HG03175 (cell line): ENCODE data around the gene BLMH.

Source experiments
- ATAC-seq: cut with Tn5 transposase; IDR thresholded peaks from one replicate; pipeline ENCODE4 v1.9.1; 2021; ENCODE audit warnings: mild to moderate bottlenecking, moderate library complexity; ENCODE audit not compliant: unreplicated experiment

The BLMH gene

DNA sequence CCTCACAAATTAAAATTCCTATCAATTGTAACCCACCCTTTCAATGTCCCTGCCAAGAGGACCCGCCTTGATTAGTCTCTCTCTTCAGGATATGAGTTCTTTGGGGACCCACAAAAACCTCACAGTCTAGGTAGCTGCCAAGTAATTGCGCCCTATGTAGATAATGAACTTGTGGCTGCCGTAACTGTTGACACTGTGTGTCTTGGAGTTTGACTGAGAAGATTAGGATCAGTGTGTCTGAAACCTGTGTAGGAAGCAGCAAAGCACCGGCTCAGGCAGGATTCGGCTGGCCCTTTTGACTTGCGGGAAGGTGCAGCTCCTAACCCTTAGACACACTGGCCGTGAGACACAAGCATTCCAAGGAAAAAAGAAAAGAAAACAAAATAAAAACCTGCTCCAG, 38.4 kb downstream of the BLMH start:
- ATAC-seq, result no peak

GRCh38 chr17:30251931-30252330, 39.8 kb downstream of the BLMH start:
- no peak for ATAC-seq

GRCh38 chr17:30249460-30249859, 42.3 kb downstream of the BLMH start:
- ATAC-seq, result no peak

DNA sequence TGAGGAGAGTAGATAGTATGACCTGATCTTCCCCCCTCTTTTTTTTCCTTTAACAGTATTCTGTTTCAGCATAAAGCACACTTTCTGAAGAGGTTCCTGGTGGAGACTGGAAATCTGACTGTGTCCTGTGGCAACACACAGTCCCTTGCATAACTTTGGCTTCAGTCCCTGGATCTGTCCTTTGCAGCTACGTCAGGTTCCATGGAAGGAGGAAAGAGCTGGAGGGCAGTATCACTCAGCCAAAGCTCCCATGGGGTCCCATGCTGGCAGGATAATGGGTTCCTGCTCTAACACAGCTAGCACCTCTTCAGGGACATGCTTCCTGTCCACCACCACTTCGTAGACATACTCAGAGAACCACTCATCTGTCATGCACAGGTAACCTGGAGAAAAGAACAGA, 43.0 kb downstream of the BLMH start:
- no peak for ATAC-seq

DNA sequence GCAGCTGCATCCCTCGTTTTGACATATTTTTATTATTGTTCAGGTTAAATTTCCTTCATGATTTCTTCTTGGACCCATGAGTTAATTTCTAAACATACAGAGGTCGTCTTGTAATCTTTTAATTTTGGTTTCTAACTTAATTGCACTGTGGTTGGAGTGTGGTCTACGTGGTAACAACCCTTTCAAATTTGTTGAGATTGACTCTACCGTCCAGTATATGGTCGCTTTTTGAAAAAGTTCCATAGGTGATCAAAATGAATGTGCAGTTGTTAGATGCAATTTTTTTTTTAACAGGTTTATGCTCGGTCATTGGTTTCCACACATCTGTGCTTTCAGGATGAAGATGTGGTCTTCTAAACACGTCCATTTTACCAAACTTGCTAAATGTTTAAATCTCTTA, 45.3 kb downstream of the BLMH start:
- no peak for ATAC-seq

DNA sequence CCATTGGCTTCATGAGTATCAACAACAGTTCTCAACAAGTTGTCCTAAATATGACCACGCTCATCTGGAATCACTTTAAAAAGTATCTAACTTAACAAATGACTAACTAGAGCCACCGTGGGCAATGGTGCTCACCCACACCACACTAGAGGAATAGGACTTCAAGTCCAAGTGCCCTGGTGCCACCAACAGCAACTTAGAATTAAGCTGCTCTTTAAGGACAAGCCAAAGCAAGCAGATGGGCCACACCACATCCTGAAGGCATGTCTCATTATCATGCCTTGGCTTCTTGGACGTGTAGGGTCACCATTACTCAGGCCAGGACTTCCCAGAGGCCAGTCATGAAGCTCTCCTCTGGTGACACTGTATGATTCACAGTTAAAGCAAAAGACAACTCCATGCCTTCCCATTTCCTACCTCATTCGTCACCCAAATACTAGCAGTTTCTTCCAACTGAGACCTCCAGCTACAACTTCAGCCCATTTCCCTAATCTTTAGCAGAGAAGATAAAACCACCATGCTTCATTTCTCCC, 46.8 kb downstream of the BLMH start:
- ATAC-seq, result no peak

GRCh38 chr17:30243568-30243967, 48.2 kb downstream of the BLMH start:
- ATAC-seq, result no peak

DNA sequence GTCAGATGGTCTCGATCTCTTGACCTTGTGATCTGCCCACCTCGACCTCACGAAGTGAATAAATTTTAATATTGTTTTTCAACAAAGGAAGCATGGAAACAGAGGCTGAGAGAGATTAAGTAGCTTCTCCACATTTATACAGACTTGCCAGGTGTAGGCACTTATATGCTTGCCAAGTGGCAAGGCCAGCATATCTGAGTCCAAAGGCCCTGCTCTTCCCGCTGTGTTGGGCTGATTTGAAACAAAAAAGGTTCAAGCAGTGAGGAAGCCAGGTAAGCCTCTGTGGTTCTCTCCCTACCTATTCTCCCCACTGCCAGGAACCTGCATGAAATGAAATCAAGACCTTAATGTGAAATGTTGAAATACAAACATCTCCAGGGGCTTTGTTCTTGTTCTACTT, 48.7 kb downstream of the BLMH start:
- no peak for ATAC-seq

GRCh38 chr17:30241051-30241450, 50.7 kb downstream of the BLMH start:
- no peak for ATAC-seq

DNA sequence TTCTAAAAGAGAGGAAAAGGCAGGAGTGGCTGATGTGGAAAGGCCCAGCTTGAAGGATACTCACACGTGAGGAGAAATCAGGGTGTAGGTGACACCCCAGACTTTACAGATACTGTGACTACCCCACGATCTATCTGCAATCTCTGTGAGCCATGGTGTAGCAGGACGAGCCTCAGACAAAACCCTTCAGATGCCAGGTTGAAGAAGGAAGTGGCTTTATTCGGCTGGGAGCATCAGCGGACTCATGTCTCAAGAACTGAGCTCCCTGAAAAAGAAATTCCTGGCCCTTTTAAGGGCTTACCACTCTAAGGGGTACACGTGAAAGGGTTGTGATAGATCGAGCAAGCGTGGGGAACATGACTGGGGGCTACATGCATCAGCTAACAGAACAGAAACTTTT, 51.6 kb downstream of the BLMH start:
- ATAC-seq, result no peak

DNA sequence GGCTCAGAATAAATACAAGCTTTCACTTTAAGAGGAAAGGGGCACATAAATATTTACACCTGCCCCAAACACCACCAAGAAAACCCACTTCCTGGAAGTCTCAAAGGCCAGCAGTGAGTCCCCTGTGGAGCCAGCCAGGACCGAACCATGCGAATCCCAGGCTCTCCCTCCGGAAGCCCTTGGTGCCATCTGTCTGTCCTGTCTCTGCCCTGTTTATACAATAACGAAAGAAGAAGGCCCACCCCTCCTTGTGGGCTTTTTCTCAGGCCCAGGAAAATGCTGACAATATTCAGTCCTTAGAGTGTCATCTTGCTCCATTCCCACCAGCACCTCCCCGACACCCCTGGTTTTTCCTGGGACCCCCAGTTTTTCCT, 52.7 kb downstream of the BLMH start:
- ATAC-seq, result no peak

DNA sequence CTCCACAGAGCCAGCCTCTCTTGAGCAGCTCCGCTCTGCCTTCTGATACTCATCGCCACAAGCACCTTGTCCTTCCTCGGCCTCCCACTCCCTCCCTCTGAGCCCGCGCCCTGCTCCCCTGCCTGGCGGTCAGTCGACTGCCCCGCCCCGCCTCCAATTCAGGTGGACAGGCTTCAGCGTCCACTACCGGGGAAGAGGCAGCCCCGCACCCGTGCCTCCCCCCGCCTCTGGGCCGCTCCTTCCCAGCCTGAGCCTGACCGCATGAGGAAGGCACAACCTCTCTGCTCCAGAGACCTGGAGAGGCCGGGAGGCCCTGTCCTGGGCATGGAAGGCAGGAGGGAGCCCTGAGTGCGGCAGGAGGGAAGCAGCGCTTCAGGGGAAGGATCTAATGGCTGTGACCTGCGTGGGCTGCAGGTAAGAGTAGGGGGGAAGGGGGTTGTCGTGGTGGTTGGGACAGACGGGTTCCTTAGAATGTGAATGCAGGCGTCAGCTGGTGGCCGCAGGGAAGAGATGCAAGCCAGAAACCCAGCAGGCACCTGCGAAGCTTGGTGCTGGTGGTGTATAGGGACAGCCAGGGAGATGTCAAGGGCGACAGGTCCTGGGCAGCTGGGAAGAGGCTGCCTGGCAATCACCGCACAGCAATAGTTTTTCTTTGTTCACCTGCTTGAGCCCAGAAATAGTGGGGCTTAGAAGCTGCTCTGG, 53.2 kb downstream of the BLMH start:
- no peak for ATAC-seq

GRCh38 chr17:30238003-30238344, 53.8 kb downstream of the BLMH start:
- ATAC-seq, result no peak

DNA sequence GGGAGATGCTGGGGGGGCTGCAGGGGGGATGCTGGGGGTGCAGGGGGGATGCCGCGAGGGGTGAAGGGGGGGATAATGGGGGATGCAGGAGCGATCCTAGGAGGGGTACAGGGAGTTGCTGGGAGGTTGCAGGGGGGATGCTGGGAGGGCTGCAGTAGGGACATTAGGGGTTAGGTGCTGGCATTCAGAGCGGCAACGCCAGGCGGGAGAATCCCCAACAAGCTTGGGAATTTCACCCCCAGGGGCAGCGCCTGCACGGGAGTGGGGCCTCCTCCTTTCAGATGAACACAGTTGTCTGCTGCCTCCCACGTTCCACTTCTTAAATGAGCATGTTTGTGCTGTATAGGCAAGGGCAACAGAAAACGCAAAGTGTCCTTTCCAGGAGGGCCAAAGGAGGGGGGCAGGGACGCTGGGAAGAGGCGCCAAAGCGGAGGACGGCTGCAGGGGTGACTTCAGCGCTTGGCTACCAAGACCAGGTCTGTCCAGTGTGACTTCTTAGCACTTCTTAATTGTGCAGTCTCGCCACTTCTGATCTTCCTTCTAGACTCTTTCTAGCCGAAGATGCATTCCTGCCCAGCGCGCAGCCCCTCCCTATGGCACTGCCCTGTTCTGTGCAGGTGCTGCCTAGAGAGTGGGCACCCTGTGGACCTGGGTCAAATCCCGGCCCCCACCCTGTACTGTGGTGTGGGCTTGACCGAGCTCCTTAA, 54.3 kb downstream of the BLMH start:
- no peak for ATAC-seq

GRCh38 chr17:30236766-30237165, 55.0 kb downstream of the BLMH start:
- no peak for ATAC-seq

DNA sequence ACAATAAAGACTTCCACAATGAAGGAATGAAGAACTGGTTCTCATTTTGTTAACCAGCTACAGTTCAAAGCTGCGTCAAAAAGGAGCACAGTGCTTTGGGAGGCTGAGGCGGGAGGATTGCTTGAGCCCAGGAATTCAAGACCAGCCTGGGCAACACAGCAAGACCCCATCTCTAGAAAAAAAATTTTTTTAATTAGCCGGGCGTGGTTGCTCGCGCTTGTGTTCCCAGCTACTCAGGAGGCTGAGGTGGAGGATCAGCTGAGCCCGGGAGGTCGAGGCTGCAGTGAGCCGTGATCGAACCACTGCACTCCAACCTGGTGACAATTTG, 55.5 kb downstream of the BLMH start:
- ATAC-seq, result no peak

DNA sequence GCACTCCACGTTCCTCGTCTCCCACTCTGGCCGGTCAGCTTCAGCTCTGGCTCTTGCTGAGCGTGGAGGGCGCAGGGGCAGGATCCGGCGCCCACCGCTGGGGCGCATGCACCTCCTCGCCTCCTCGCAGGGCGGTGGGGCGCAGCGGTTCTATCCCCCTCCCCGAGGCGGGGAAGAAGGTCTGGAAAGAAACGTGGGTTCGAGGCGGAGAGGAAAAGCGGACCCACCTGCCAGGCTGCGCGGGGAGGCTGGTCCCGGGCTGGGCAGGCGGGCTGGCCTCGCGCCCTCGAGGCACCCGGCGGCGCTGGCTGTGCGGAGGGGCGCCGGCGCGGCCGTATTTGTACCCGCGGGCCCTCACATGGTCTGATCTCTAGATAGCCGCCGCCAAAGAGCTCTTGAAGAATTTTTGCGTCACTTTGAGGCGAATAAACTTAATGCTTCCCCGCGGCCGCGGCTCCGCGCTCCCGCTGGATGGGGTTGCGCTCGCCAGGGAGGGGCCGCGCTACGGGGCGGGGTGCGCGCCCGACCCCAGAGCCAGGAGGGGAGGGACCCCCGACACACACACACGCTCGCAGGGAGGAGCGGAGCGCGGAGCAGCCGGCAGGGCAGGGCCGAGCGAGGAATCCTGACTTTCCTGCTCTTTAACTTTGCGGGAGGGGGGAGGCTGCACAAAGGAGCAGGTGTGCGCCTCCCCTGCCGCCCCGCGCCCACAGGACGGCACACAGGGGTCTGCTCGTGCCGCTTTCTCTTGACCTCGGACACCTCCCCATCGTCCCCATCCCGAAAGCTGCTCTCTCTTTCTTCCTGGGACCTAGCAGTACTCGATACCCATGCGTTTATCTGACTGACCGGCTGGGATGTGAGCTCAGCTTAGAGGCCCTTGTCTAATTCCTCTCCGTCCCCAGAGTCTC, 56.1 kb downstream of the BLMH start, which contains the start of gene SLC6A4:
SLC6A4 (minus strand) TSS at position 312 of the 911 bp plus-strand sequence. CDS start 13,739 bp downstream, outside the sequence.
- no peak for ATAC-seq

DNA sequence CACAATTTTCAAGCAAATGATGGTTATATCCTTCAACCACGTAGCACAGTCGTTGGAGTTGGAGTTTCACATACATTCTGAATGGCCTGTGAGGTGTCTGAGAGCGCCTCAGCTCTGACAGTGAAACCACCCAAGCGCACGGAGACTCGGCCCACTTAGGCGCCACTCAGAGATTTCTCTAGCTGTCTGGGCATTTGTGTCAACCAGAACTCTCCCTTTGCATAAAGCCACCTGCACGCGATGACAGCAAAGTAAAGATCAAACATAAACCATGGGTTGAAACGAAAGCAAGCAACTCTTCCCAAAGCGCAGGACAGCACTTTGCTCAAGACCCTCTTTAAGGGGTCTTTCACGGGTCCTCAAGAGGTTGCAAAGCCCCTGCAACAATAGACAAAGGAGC, 56.8 kb downstream of the BLMH start:
- no peak for ATAC-seq

DNA sequence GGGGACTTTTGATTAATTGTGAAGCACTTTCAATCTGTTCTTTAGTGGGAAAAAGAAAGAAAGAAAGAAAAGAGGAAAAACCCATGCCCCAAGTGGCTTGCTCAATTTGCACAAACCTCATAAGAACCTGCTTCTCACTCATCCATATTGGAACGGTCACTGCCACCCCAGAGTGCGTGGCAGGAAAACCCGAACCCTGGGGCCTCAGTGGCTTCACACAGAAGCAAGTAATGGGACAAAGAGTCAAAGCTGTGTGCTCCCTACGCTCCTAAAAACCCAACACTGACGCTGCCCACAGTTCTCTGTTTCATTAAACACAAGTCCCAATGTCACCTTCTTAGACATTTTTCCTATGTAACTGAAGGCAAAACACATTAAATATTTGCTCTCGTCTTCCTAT, 57.4 kb downstream of the BLMH start:
- ATAC-seq, result no peak

DNA sequence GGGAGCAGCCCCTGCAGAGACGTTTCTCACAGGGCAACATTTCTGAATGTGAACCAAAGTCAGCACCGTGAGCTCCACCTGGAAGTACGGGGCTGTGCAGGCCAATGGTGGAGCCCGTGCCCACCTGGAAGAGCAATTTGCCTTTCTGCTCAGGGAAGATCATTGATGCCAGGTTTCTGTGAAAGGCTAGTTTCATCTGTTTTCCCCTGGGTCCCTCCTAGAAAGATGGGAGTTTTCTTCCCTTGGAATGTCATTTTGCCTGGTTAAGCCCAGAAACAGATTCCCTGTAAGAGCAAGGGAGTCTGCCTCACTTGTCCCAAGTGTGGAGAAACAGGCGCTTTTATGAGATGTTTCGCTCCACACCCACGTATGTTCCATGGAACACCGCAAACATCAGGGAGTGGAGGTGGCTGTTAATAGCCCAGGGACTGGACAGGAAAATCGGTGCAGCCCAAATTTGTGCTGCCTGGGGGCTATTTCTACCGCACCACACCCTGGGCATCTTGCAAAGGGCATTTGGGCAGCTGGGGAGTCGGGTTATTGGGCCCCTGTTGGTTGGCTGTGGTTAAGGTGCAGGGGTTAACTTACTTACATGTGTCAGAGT, 58.8 kb downstream of the BLMH start:
- ATAC-seq, result no peak
